ENCODE data around the gene ZNF14. TPM values are rescaled to one million over a fixed set of nuclear protein-coding genes. Genes with fewer than 3 reads are reported as not detected.

Gene ZNF14
- total RNA-seq, 1 donor from 2014 or later: 13.4 TPM

DNA sequence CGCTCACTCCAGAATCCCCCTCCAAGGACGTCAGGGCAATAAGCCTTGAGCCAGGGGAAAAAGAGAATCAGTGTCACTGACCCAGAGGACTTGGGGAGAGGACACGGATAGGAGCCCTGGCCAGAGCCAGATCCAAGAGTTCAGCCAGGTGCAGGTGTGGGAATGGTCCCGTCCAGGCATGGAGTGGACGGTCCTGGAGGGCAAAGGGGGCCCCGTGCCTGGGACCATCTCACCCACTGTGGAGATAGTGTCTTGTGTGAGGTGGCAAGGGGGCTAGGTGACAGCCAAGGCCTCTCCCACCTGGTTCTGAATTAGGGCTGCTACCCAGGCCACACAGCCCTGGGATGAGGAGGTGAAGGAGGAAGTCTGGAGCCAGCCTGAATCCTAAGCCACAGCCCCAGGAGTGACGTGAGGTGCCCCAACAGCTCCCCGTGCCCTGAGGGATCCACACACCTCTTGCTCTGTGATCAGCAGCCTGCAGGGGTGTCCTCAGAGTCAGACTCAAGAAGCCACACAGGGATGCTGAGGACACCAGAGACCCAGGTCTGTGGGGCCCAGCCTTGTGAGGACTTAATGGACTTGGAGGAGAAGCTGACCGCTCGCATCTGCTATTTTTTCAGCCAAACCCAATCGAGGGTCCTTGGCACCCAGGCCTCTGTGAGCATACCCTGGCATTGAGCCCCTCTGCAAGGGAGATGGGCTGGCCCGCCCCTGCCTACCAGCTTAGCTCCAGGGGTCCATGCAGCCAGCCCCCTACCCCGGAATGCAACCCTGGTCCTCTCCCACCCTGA is 16.4 kb upstream of the ZNF14 start:
- TF ChIP-seq, protein P1, sequence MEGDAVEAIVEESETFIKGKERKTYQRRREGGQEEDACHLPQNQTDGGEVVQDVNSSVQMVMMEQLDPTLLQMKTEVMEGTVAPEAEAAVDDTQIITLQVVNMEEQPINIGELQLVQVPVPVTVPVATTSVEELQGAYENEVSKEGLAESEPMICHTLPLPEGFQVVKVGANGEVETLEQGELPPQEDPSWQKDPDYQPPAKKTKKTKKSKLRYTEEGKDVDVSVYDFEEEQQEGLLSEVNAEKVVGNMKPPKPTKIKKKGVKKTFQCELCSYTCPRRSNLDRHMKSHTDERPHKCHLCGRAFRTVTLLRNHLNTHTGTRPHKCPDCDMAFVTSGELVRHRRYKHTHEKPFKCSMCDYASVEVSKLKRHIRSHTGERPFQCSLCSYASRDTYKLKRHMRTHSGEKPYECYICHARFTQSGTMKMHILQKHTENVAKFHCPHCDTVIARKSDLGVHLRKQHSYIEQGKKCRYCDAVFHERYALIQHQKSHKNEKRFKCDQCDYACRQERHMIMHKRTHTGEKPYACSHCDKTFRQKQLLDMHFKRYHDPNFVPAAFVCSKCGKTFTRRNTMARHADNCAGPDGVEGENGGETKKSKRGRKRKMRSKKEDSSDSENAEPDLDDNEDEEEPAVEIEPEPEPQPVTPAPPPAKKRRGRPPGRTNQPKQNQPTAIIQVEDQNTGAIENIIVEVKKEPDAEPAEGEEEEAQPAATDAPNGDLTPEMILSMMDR (IDR thresholded peaks at IDR 0.05): no peak
- ChIA-PET CTCF (no interaction called here), POLR2A (no interaction called here)
- Mint-ChIP-seq H3K4me1 (no peaks in the 10 kb centered on the region), H3K36me3 (ENCODE audit: low read depth) (no peaks in the 10 kb centered on the region), H3K27me3 (no peaks in the 10 kb centered on the region), H3K27ac (no peak overlapping the region), H3K9me3 (no peaks in the 10 kb centered on the region), H3K4me3 (no peak overlapping the region)
- no peak for ATAC-seq (ENCODE audit: low read depth)
- intact Hi-C loops (cut with micrococcal nuclease): no loop called here
- no peak for DNase-seq

DNA sequence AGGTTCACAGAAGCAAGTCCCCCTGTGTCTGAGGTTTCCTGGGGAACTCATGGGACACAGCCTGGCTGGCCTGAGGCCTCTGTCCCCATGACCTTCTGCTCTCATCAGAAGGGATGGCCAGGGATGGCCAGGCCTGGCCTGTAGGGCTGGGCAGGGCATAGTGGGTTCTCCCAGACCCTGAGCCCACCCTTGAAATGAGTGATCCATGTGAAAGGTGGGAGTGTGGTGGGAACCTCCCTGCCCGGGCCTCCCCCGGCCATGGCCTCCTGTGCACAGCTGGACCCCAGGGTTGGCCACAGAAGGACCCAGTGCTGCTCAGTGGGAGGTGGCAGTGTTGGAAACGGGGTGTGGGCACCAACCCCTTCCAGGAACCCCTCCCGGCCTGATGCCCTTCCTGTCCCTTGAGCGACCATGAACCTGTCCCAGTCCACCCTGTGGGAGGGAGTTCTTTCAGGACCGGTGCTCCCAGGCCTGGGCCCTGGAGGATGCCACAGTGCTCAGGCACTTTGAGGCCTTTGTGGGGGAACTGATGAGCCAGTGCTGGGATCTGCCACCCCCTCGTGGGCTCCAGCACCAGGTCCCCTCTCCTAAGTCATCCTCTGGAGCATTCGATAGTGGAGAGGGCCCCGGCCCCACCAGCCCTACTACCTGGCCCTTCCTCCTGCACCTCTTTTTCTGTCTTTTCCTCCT is 15.5 kb upstream of the ZNF14 start:
- Mint-ChIP-seq H3K9me3 (no peaks in the 10 kb centered on the region), H3K4me1 (no peaks in the 10 kb centered on the region), H3K36me3 (ENCODE audit: low read depth) (no peaks in the 10 kb centered on the region), H3K4me3 (no peak overlapping the region), H3K27me3 (no peaks in the 10 kb centered on the region), H3K27ac (no peak overlapping the region)
- POLR2A ChIA-PET: no interaction called here
- TF ChIP-seq, protein P1 (IDR thresholded peaks at IDR 0.05): no peak
- DNase-seq: no peak
- intact Hi-C loops (cut with micrococcal nuclease): no loop called here
- CTCF ChIA-PET: no interaction called here
- no peak for ATAC-seq (ENCODE audit: low read depth)

DNA sequence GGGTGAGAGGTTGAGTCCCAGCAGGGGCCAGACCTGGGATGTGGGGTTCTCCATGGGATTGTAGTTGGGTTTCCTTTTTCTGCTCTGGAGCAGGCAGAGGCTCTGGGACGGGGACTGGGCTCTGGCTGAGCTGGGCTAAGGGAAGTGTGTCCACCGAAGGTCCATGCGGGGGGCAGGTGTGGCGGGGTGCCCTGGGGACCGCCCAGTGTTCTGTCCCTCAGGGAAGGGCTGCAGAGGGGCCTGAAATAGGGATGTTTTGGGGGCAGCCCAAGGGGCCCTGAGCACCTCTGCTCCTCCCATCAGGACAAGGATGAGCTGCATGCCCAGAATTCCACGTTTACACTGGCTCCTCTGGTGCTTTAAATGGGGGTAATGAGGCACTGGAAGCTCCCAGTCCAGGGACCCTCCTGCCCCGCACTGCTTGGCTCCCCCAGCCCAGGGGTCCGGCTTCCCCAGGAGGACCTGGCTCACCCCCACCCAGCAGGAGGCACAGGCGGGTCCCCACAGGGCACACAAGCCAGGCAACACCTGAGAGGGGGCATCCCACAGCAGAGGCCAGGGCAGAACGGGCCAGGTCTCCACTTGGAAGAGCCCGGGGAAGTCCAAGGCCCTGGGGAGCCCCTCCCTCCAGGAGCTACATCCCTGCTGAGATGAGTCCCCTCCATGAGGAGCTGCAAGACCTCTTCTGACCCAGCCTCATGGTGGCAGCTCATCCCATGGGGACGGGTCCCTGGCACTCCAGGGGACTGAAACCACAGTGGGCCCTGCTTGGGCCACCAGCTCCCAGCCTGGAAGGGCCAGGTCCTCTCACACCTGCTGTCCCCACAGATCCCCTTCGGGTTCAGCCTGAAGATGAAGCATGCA is 14.7 kb upstream of the ZNF14 start:
- intact Hi-C loops (cut with micrococcal nuclease): no loop called here
- CTCF ChIA-PET: no interaction called here
- Mint-ChIP-seq H3K27ac (no peak overlapping the region), H3K4me1 (no peaks in the 10 kb centered on the region), H3K4me3 (no peak overlapping the region), H3K27me3 (no peaks in the 10 kb centered on the region), H3K36me3 (ENCODE audit: low read depth) (no peaks in the 10 kb centered on the region), H3K9me3 (no peaks in the 10 kb centered on the region)
- TF ChIP-seq, protein P1 (IDR thresholded peaks at IDR 0.05): no peak
- ATAC-seq (ENCODE audit: low read depth): no peak
- POLR2A ChIA-PET: interaction anchor here (0.5 kb wide), 1 partner anchor 132 kb away, joined by 3 read pairs; no protein-coding TSS in a partner anchor
- DNase-seq: no peak

DNA sequence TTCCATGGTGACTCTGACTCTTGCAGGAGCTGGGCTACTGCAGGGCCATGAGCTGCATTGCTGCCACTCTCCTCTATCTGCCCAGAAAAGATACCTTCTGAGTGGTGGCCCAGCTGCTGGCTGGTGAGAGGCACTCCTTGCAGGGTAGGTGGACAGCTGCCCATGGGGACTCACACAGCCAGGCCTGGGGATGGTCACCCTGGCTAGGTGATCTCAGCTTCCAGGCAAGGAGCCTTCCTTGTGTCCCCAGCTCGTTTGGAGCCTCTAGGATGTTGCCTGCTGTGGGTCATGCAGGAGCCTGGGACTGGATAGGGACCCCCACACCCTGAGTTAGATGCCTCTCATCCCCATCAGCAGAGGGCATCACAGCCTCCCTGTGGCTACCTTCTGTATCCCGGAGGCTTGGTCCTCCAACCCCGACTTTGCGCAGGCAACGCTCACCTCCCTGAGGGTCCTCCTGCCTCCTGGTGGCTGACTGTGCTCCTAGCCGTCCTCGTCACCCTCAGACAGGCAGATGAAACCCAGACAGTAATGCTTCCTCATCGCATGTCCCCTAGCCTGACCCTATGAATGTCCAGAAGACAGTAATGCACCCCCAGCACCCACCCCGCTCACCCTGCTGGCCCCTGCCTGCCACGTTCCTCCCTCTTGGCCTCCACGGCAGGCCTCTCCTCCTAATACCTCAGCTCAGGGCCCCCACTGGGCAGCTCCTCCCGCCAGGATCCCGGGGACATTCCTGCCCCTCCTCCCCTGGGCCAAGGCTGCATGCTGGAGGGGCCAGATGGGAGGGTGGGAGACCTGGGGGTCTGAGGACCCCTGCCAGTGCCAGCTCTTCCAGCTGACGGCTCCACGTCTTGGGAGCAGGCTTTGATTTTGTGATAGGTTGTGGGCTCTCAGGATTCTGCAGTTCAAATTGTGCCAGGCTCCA is 13.6 kb upstream of the ZNF14 start:
- no peak for ATAC-seq (ENCODE audit: low read depth)
- Mint-ChIP-seq H3K4me1 (no peaks in the 10 kb centered on the region), H3K36me3 (ENCODE audit: low read depth) (no peaks in the 10 kb centered on the region), H3K4me3 (no peak overlapping the region), H3K9me3 (no peaks in the 10 kb centered on the region), H3K27me3 (no peaks in the 10 kb centered on the region), H3K27ac (no peak overlapping the region)
- ChIA-PET CTCF (no interaction called here), POLR2A (interaction anchor here (0.6 to 1.1 kb wide), 2 partner anchors 13 to 15 kb away, joined by 3 to 5 read pairs; partner anchors contain the start of gene ZNF14)
- DNase-seq: no peak
- TF ChIP-seq, protein P1 (IDR thresholded peaks at IDR 0.05): no peak
- intact Hi-C loops (cut with micrococcal nuclease): no loop called here

Data from activated B cell treated with CpG ODN at 0.5 μM for 24 hours (primary cell).